ENCODE measurements around the gene AHI1. TPM values are rescaled to one million over a fixed set of nuclear protein-coding genes. Genes with fewer than 3 reads are reported as not detected.

AHI1 gene
- total RNA-seq, 1 donor: 29.8 TPM

GRCh38 chr6:135525594-135525993 is 28.1 kb upstream of the AHI1 start:
- TF ChIP-seq CTCF (IDR thresholded peaks at IDR 0.05; ENCODE audit: insufficient read depth, low read depth, low read length): no peak
- H3K4me3 ChIP-seq (ENCODE audit: low read depth, low read length): no peak overlapping the region
- no peak for DNase-seq (ENCODE audit: low read depth)

GRCh38 chr6:135522965-135523692 is 25.6 kb upstream of the AHI1 start:
- TF ChIP-seq CTCF (IDR thresholded peaks at IDR 0.05; ENCODE audit: insufficient read depth, low read depth, low read length): no peak
- H3K4me3 ChIP-seq (ENCODE audit: low read depth, low read length): no peak overlapping the region
- DNase-seq (ENCODE audit: low read depth): peak; percentile 93

GRCh38 chr6:135521431-135521830 is 23.9 kb upstream of the AHI1 start:
- DNase-seq (ENCODE audit: low read depth): peak; percentile 47
- no peak overlapping the region for H3K4me3 ChIP-seq (ENCODE audit: low read depth, low read length)
- no peak for TF ChIP-seq CTCF (IDR thresholded peaks at IDR 0.05; ENCODE audit: insufficient read depth, low read depth, low read length)

GRCh38 chr6:135520781-135521180 is 23.2 kb upstream of the AHI1 start:
- DNase-seq (ENCODE audit: low read depth): peak; percentile 83
- no peak for TF ChIP-seq CTCF (IDR thresholded peaks at IDR 0.05; ENCODE audit: insufficient read depth, low read depth, low read length)

GRCh38 chr6:135519348-135519747 is 21.8 kb upstream of the AHI1 start:
- no peak overlapping the region for H3K4me3 ChIP-seq (ENCODE audit: low read depth, low read length)
- no peak for TF ChIP-seq CTCF (IDR thresholded peaks at IDR 0.05; ENCODE audit: insufficient read depth, low read depth, low read length)
- no peak for DNase-seq (ENCODE audit: low read depth)

More at GRCh38 chr6:135520781-135521180, 23.2 kb upstream of the AHI1 start:
- no peak overlapping the region for H3K4me3 ChIP-seq (ENCODE audit: low read depth, low read length)

DNA sequence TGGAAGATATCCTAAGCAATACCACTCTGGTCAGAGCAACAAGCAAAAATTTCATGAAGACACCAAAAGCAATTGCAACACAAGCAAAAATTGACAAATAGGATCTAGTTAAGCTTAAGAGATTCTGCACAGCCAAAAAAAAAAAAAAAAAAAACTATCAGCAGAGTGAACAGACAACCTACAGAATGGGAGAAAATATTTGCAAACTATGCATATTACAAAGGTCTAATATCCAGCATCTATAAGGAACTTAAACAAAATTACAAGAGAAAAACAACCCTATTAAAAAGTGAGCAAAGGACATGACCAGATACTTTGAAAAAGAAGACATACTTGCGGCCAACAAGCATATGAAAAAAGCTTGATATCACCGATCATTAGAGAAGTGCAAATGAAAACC is 20.0 kb upstream of the AHI1 start:
- H3K4me3 ChIP-seq (ENCODE audit: low read depth, low read length): no peak overlapping the region
- TF ChIP-seq CTCF (IDR thresholded peaks at IDR 0.05; ENCODE audit: insufficient read depth, low read depth, low read length): no peak
- no peak for DNase-seq (ENCODE audit: low read depth)

DNA sequence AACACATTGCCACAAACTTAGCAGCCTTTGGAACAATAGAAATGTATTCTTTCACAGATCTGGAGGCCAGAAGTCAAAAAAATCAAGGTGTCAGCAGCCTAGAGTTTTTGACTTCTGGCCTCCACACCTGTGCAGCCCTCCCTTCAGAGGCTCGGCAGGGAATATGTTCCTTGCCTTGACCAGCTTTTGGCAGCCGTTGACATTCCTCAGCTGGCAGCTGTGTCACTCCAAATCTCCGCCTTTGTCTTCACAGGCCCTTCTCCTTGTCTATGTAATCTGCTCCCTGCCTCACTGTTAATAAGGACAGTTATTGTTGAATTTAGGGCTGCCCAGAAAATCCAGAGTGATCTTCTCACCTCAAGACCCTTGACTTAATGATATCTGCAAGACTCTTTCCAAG is 17.2 kb upstream of the AHI1 start:
- DNase-seq (ENCODE audit: low read depth): no peak
- no peak for TF ChIP-seq CTCF (IDR thresholded peaks at IDR 0.05; ENCODE audit: insufficient read depth, low read depth, low read length)
- H3K4me3 ChIP-seq (ENCODE audit: low read depth, low read length): no peak overlapping the region

Data from fibroblast of villous mesenchyme (primary cell).